Activated T-cell treated with anti-CD3 and anti-CD28 coated beads, Interleukin-2, amount 50 U/mL, for 24 hours (primary cell): ENCODE measurements around the gene HLA-DRB5.
A peak's percentile ranks its signal among the peaks of the same experiment; 100 is the strongest.
"Not testable (repeated sequence)": the region's sequence is repeated elsewhere in the genome, so short reads cannot be mapped to it uniquely, and the experiment has no call there.

Source experiments
- DNase-seq: peaks from one replicate; pipeline ENCODE4 v3.0.0-alpha.2; 2020
- H3K27ac Mint-ChIP-seq: 2 replicates; pipeline ENCODE4 v1.8.0; 2020; ENCODE audit warnings: mild to moderate bottlenecking, mixed read lengths
- H3K27me3 Mint-ChIP-seq: 2 replicates; pipeline ENCODE4 v1.8.0; 2020; ENCODE audit warnings: mixed read lengths
- H3K36me3 Mint-ChIP-seq: 2 replicates; pipeline ENCODE4 v1.8.0; 2020; ENCODE audit warnings: low read depth, mixed read lengths
- H3K4me1 Mint-ChIP-seq: 2 replicates; pipeline ENCODE4 v1.8.0; 2020; ENCODE audit warnings: low read depth, mixed read lengths
- H3K4me3 Mint-ChIP-seq: 2 replicates; pipeline ENCODE4 v1.8.0; 2020; ENCODE audit warnings: mild to moderate bottlenecking, moderate library complexity, mixed read lengths
- H3K9me3 Mint-ChIP-seq: 2 replicates; pipeline ENCODE4 v1.8.0; 2020; ENCODE audit warnings: mixed read lengths

The HLA-DRB5 gene

DNA sequence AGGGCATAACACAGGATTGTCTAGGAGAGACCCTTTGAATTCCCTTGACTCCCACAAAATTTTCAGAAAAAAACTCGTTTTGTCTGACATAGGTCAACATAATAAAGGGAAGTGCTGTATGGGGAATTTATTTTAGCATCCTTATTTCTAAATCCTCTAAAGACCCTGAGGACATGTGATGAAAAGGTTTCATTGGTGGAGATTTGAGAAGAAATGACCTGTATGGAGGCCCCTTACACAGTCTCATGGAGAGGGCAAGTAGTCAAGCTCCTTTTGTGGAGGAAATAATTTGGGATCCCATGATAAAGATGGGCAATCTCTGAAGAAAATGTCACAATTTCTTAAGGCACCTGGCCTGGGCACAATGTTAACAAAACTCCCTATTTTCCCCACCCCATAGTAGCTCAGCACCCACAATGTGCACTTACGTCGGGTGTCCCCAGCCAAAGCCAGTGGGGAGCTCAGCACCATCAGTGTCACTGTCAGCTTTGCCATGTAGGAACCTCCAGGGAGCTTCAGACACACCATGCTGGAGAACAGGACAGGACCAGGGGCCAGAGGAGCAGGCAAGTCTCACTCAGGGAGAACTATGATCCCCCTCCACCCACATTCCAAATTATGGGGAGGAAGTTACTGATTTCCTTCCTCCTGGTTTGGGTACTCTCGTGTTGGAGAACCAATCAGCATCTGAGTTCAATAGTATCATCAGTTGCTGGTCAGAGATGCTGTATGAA is at the start of gene HLA-DRB5:
Gene HLA-DRB5 (minus strand): TSS at position 591 of the 734 bp plus-strand sequence. CDS start 63 bp downstream, at position 528.
- Mint-ChIP-seq H3K36me3 (no peaks in the 10 kb centered on the region), H3K4me1 (peaks cover 5% of the 10 kb centered on the region), H3K9me3 (no peaks in the 10 kb centered on the region), H3K27ac (peak within 1 kb of the TSS; percentile 61), H3K4me3 (peak within 1 kb of the TSS; percentile 61), H3K27me3 (peaks cover 3% of the 10 kb centered on the region)
- DNase-seq, result peak; percentile 34

DNA sequence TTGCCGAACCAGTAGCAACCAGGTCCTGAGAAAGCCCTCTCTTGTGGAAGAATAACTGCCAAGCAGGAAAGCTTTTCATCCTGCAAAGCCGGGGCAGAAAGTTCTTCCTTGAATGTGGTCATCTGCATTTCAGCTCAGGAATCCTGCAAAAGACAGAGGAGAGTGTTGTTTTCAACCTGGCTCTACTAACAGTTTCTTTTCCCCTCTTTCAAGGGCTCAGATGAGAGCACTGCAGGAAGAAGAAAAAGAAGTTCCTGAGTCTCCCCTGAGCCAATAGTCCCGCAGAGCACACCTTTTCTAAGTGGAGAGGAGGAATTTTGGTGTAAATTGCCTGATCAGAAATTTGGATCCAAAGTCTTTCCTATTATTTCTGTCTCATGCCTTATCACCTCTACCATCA is 48.9 kb upstream of the HLA-DRB5 start:
- Mint-ChIP-seq H3K36me3 (no peaks in the 10 kb centered on the region), H3K27me3 (no peaks in the 10 kb centered on the region), H3K9me3 (no peaks in the 10 kb centered on the region), H3K27ac (no peak overlapping the region), H3K4me1 (peaks cover 10% of the 10 kb centered on the region), H3K4me3 (no peak overlapping the region)
- no peak for DNase-seq

DNA sequence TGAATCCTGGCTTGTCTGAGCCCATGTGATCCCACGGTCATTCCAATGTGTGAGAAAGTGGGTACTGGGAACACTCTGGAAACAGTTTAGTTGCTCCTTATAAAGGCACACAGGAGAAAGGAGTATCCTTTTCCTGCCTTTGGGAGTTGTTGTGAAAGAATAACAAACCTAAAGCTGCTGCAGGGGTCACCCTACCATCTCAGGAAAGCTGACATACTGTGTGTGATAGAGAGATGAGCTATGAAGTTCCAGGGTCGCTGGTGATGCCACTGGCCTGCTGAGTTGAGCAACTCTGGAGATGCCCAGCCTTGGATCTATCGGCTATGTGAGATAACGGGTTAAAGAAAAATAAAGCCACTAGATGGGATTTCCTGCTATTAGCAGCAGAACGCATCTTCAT is 47.4 kb upstream of the HLA-DRB5 start:
- H3K27me3 Mint-ChIP-seq, H3K4me1 Mint-ChIP-seq, H3K9me3 Mint-ChIP-seq, H3K27ac Mint-ChIP-seq, H3K36me3 Mint-ChIP-seq, DNase-seq, H3K4me3 Mint-ChIP-seq: not testable (repeated sequence)

DNA sequence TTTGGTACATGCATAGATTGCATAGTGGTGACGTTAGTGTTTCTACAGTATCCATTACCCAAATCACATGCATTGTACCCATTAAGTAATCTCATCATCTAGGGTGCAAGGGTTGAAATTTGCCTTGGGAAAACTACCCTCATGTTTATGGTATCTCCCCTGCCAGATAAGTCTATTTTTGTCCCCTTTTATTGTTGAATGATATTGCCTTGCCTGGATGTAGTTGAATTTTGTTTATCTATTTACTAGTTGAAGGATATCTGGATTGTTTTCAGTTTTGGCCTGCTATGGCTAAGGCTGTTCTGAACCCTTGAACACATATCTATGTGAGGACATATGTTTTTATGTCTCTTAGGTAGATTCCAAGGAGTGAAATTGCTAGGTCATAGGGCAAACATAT is 46.2 kb upstream of the HLA-DRB5 start:
- no peak for DNase-seq
- Mint-ChIP-seq H3K27ac (no peak overlapping the region), H3K9me3 (no peaks in the 10 kb centered on the region), H3K36me3 (no peaks in the 10 kb centered on the region), H3K27me3 (peaks cover 3% of the 10 kb centered on the region), H3K4me3 (no peak overlapping the region), H3K4me1 (peaks cover 10% of the 10 kb centered on the region)

DNA sequence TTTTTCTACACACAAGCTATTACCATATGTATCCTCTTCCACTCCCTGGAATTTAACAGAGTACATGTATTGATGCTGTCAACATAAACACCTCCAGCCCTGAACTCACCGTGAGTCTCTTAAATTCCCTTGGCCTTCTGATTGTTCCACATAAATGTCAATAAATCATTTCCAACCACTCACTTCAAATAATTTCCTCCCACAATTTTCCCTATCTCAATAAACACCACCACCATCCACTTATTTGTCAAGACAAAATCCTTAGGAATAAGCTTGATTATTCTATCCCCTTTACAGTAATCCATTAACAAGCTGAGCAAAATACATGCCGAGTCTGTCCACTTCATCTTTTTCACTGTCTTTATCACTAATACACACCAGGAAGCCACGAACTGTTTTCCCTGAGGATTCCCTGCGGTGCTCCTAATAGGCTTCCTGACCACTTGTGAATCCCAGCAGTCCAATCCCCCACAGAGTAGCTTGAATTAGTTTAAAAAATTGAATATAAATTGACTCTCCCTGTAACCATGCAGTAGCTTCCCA is 40.3 kb upstream of the HLA-DRB5 start:
- Mint-ChIP-seq H3K4me3 (no peak overlapping the region), H3K27me3 (peaks cover 7% of the 10 kb centered on the region), H3K9me3 (no peaks in the 10 kb centered on the region), H3K4me1 (peaks cover 6% of the 10 kb centered on the region), H3K36me3 (no peaks in the 10 kb centered on the region), H3K27ac (no peak overlapping the region)
- DNase-seq, result no peak

DNA sequence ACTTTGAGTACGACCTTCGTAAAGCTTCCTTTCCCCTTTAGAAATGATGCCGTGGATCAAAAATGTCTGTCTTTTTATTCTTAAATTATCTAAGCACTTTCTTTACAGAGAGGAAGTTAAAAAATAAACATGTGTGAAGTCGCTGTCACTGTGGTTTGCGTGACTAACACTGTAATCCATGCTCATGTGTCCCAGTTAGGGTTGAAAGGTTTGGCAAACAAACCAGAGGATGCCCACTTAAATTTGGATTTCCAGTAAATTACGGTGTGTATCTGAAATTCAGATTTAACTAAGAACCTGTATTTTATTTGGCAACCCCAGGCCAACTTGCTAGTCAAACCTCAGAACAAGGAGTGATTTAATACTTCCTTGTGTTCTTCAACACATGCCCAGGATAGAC is 38.5 kb upstream of the HLA-DRB5 start:
- Mint-ChIP-seq H3K4me1 (peaks cover 6% of the 10 kb centered on the region), H3K4me3 (no peak overlapping the region), H3K9me3 (no peaks in the 10 kb centered on the region), H3K27ac (no peak overlapping the region), H3K36me3 (no peaks in the 10 kb centered on the region), H3K27me3 (peaks cover 7% of the 10 kb centered on the region)
- no peak for DNase-seq

DNA sequence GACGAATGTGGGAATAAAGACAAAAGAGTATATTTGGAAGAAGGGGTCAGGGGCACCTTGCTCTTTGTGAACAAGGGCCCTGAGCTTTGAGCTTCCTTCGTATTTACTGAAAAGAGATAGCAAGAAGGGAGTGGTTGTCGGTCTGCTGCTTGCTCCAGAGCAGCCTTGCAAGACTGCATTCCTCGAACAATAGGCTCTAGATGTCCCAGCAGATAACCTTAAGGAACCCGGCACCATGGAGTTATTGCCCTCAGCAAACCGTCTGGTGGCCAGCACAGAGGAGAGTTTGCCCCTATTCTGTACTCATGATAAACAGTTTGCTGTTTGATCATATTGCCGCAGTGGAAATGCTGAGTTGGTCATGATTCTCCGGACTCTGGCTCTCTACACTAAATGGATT is 36.9 kb upstream of the HLA-DRB5 start:
- H3K4me3 Mint-ChIP-seq, result no peak overlapping the region
- H3K27ac Mint-ChIP-seq, result no peak overlapping the region
- H3K4me1 Mint-ChIP-seq, result peaks cover 6% of the 10 kb centered on the region
- H3K27me3 Mint-ChIP-seq, result peaks cover 5% of the 10 kb centered on the region
- H3K9me3 Mint-ChIP-seq, result no peaks in the 10 kb centered on the region
- no peak for DNase-seq
- no peaks in the 10 kb centered on the region for H3K36me3 Mint-ChIP-seq

DNA sequence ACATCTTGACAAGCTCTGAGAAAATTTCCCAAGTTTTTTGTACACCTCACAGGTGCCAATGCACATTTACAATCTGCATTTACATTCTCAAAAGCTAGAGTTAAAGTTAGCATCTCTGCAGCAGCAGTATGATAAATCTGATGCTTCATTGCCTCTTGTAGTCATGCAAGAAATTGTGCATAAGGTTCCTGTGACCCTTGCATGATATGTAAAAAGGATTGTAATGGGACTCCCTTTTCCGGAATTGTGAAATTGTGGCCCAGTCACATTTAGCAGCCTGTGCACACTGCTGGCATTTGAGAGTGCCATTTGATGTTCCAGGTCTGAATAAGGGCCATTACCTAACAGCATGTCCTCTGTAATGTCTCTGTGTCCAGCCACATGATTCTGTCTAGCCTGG is 35.4 kb upstream of the HLA-DRB5 start:
- H3K36me3 Mint-ChIP-seq, result no peaks in the 10 kb centered on the region
- H3K27ac Mint-ChIP-seq, result no peak overlapping the region
- peaks cover 6% of the 10 kb centered on the region for H3K4me1 Mint-ChIP-seq
- no peaks in the 10 kb centered on the region for H3K9me3 Mint-ChIP-seq
- no peak for DNase-seq
- peaks cover 4% of the 10 kb centered on the region for H3K27me3 Mint-ChIP-seq
- no peak overlapping the region for H3K4me3 Mint-ChIP-seq

DNA sequence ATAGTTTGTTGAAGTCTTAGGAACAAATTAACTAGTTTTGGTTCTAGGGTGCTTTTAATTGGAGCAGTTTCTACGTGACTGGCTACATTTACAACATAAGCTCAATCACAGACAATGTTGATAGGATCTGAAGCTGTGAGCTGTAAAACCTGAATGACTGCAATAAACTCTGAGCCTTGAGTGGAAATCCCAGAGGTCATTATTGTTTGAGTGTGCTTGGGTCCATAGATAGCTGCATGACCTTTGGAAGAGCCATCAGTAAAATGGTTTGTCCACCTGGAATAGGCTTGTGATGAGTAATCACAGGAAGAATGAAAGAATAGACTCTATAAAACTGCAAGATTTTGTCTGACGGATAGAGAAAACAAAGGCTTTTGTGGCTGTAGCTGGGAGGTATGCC is 32.9 kb upstream of the HLA-DRB5 start:
- Mint-ChIP-seq H3K27ac (no peak overlapping the region), H3K4me1 (no peaks in the 10 kb centered on the region), H3K9me3 (no peaks in the 10 kb centered on the region)

DNA sequence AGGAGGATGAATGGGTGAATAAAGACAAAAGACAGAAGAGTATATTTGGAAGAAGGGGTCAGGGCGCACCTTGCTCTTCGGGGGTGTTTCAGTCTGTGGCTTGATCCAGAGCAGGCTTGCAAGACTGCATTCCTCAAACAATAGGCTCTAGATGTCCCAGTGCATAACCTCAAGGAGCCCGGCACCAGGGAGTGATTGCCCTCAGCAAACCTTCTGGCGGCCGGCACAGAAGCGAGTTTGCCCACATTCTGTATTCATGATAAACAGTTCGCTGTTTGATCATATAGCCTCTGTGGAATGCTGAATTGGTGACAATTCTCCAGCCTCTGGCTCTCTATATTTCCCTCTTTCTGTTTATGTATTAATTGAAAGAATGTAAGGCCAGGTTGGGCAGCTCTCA is 29.7 kb upstream of the HLA-DRB5 start:
- H3K27ac Mint-ChIP-seq, result no peak overlapping the region
- no peak overlapping the region for H3K4me3 Mint-ChIP-seq
- DNase-seq, result no peak
- H3K9me3 Mint-ChIP-seq, result no peaks in the 10 kb centered on the region
- H3K36me3 Mint-ChIP-seq, result no peaks in the 10 kb centered on the region
- H3K4me1 Mint-ChIP-seq, result no peaks in the 10 kb centered on the region
- H3K27me3 Mint-ChIP-seq, result no peaks in the 10 kb centered on the region

More for the DNA sequence above, 32.9 kb upstream of the HLA-DRB5 start:
- Mint-ChIP-seq H3K27me3 (peaks cover 4% of the 10 kb centered on the region), H3K4me3 (no peak overlapping the region), H3K36me3 (no peaks in the 10 kb centered on the region)
- no peak for DNase-seq

DNA sequence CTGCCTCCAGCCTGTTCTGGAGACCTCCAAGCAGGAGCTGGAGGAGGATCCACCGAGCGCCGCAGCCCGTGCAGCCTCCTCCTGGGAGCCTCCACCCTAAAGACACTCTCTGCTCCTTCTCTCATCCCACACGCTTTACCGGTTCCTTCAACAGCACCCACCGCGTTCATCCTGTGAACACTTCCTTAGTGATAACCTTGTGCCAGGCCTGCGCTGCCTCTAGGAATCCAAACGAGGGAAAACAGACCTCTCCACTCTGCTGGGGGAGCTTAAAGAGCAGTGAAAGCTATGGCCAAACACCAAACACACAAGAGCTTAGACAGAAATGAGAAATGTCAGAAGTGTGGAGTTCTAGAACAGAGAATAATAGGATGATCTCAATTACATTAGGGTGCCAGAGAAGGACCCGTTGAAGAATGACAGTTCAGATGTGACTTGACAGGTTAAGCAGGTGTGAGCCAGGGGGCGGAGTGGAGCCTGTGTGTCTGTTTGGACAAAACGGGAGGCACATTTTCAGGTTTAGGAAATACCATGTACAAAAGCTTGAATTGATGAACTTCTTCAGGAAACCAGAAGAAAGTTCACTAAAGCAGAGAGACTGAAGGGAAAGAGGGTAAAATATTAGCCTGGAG is 28.5 kb upstream of the HLA-DRB5 start:
- Mint-ChIP-seq H3K4me3 (no peak overlapping the region), H3K4me1 (no peaks in the 10 kb centered on the region), H3K9me3 (no peaks in the 10 kb centered on the region), H3K27me3 (no peaks in the 10 kb centered on the region), H3K36me3 (no peaks in the 10 kb centered on the region), H3K27ac (no peak overlapping the region)
- no peak for DNase-seq

DNA sequence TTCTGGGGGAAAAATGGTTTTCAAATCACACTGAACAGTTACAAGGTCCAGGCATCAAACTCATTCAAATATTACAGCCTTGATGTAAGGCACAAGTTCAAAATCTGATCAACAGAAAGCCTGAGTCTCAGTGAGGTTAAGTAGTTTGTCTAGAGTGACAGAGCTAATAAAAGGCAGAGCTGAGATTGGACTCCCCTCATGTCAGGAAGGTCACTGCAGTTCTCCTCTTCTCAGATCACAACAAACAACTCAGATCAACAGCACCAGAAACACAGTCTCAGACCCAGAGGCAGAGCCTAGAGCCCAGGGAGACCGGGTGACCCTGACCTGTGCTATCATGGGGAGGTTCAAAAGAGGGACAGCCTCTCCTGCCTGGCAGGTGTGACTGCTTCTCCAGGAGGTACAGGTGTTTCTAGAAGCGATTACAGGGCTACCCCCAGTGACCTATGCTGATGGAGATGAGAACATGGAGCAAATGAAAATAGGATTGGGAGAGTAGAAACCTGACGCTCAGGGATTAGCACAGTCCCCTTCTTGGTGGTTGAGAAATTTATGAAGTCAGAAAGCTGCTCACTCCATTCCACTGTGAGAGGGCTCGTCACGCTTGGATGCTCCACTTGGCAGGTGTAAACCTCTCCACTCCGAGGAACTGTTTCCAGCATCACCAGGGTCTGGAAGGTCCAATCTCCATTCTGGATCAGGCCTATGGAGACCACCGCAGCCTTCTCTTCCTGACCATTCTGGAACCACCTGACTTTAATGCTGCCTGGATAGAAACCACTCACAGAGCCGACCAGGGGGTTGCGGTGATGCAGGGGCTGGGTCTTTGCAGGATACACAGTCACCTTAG is 24.3 kb upstream of the HLA-DRB5 start:
- no peak overlapping the region for H3K4me3 Mint-ChIP-seq
- no peaks in the 10 kb centered on the region for H3K36me3 Mint-ChIP-seq
- H3K9me3 Mint-ChIP-seq, result no peaks in the 10 kb centered on the region
- no peak for DNase-seq
- no peaks in the 10 kb centered on the region for H3K4me1 Mint-ChIP-seq
- H3K27me3 Mint-ChIP-seq, result no peaks in the 10 kb centered on the region
- no peak overlapping the region for H3K27ac Mint-ChIP-seq

DNA sequence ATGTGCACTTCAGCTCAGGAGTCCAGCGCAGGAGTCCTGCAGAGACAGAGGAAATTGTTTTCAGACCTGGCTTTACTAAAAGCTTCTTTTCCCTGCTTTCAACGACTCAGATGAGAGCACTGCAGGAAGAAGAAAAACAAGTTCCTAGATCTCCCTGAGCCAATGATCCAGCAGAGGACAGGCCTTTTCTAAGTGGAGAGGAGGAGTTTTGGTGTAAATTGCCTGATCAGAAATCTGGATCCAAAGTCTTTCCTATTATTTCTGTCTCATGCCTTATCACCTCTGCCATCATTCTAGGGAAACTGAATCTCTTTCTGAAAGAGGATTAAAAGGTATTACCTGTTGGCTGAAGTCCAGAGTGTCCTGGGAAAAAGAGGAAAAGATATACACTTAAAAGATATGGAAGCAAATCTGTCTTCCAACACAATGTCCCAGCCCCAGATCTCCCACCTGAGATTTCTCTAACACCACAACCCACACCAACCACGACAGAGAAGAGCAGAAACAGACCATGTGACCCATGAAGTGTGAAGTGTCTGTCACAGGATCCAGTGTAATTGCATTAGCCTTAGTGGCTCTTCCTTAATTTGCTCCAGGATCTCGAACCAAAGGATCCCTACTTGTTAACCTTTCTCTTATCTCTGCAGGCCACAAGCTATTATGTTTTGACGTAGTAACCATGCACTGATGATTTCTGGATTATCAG is 23.1 kb upstream of the HLA-DRB5 start:
- no peaks in the 10 kb centered on the region for H3K4me1 Mint-ChIP-seq
- no peak overlapping the region for H3K27ac Mint-ChIP-seq
- H3K27me3 Mint-ChIP-seq, result peaks cover 2% of the 10 kb centered on the region
- no peaks in the 10 kb centered on the region for H3K9me3 Mint-ChIP-seq
- DNase-seq, result no peak
- no peak overlapping the region for H3K4me3 Mint-ChIP-seq
- H3K36me3 Mint-ChIP-seq, result no peaks in the 10 kb centered on the region

DNA sequence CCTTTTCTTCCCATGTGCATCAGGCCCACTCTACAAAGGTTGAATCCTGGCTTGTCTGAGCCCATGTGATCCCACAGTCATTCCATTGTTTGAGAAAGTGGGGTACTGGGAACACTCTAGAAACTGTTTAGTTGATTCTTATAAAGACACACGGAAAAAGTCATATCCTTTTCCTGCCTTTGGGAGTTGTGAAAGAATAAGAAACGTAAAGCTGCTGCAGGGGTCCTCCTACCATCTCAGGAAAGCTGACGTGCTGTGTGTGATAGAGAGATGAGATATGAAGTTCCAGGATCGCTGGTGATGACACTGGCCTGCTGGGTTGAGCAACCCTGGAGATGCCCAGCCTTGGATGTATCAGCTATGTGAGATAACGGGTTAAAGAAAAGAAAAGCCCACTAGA is 21.3 kb upstream of the HLA-DRB5 start:
- Mint-ChIP-seq H3K4me3 (no peak overlapping the region), H3K36me3 (no peaks in the 10 kb centered on the region), H3K27ac (no peak overlapping the region), H3K9me3 (no peaks in the 10 kb centered on the region), H3K4me1 (no peaks in the 10 kb centered on the region), H3K27me3 (peaks cover 2% of the 10 kb centered on the region)
- no peak for DNase-seq
